Measurements from ENCODE around the gene SERPINA3. TPM values are rescaled to one million over a fixed set of nuclear protein-coding genes. Genes with fewer than 3 reads are reported as not detected.

SERPINA3 gene
- total RNA-seq, 4 donors from 2014 or later, result 71.8 to 284 (median 255) TPM

DNA sequence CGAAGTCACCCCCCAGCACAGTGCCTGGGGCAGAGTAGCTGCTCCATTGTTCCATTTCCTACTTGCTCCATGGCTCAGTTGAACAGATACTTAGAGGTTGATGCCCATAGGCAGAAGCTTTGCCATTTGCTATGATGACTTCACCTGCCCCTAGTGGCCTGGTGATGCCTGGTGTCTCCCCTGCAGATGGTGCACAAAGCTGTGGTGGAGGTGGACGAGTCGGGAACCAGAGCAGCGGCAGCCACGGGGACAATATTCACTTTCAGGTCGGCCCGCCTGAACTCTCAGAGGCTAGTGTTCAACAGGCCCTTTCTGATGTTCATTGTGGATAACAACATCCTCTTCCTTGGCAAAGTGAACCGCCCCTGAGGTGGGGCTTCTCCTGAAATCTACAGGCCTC, 20.3 kb upstream of the SERPINA3 start:
- Histone ChIP-seq H3K27me3 (peaks cover 0 to 4% (median 0%) of the 10 kb centered on the region in 4 donors), H3K9me3 (no peaks in the 10 kb centered on the region), H3K4me3 (no peak overlapping the region), H3K27ac (replicated peaks in 1 of 4) (no peak overlapping the region), H3K36me3 (no peaks in the 10 kb centered on the region), H3K4me1 (peaks cover 0 to 8% (median 0%) of the 10 kb centered on the region in 4 donors)
- no peak for DNase-seq (ENCODE audit: extremely low spot score)
- TF ChIP-seq POLR2AphosphoS5 (IDR thresholded peaks at IDR 0.05), result no peak
- TF ChIP-seq EP300 (IDR thresholded peaks at IDR 0.05), result no peak
- TF ChIP-seq CTCF (IDR thresholded peaks at IDR 0.05), result no peak
- TF ChIP-seq POLR2A (IDR thresholded peaks at IDR 0.05; ENCODE audit: low read depth), result no peak
- WGBS, result 93% methylated on average over 7 of the region's 8 CpGs
- intact Hi-C loops (cut with DNase I), result no loop called here

DNA sequence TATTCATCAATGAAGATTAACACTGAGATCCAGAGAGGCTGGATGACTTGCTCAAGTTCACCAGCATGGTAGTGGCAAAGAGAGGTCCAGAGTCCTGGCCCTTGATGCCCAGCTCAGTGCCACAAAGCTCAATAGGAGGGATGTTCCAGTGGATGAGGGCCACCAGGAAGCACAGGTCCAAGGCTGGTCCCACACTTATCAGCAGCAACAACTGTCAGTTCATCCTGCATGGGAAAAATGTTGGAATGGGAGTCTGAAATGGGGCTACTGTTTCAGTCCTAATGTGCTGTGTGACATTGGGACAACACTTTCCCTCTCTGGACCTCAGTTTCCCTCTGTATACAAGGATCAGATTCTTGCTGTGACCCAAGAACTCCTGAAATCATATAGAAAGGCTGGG, 19.7 kb upstream of the SERPINA3 start:
- Histone ChIP-seq H3K27me3 (peaks cover 0 to 4% (median 0%) of the 10 kb centered on the region in 4 donors), H3K27ac (replicated peaks in 1 of 4) (no peak overlapping the region), H3K4me1 (peaks cover 0 to 8% (median 0%) of the 10 kb centered on the region in 4 donors), H3K36me3 (no peaks in the 10 kb centered on the region), H3K9me3 (no peaks in the 10 kb centered on the region), H3K4me3 (no peak overlapping the region)
- intact Hi-C loops (cut with DNase I), result no loop called here
- TF ChIP-seq CTCF (IDR thresholded peaks at IDR 0.05) (no peak), POLR2AphosphoS5 (IDR thresholded peaks at IDR 0.05) (no peak), POLR2A (IDR thresholded peaks at IDR 0.05; ENCODE audit: low read depth) (no peak), EP300 (IDR thresholded peaks at IDR 0.05) (no peak)
- no peak for DNase-seq (ENCODE audit: extremely low spot score)

DNA sequence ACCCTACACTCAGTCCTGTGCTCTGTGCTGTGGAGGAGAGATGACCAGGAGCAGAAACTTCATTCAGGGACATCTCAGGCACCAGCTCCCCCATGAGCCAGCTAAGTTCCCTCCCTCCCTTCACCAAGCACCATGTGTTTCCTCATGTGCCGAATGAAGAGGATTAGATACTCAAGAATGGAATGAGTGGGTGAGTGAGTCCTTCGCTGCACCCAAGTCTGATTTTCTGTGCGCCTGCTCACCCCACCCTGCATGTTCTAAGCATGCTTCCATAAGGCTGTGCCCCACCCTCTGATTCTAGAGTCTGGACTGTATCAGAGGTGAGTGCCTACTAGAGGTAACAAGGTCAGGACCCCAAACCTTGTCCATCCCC, 18.8 kb upstream of the SERPINA3 start:
- no peak overlapping the region for H3K4me3 ChIP-seq
- intact Hi-C loops (cut with DNase I), result no loop called here
- DNase-seq (ENCODE audit: extremely low spot score), result no peak
- no peak overlapping the region for H3K27ac ChIP-seq (replicated peaks in 1 of 4)
- no peak for TF ChIP-seq POLR2A (IDR thresholded peaks at IDR 0.05; ENCODE audit: low read depth)
- no peak for TF ChIP-seq EP300 (IDR thresholded peaks at IDR 0.05)
- no peak for TF ChIP-seq CTCF (IDR thresholded peaks at IDR 0.05)
- no peak for TF ChIP-seq POLR2AphosphoS5 (IDR thresholded peaks at IDR 0.05)
- peaks cover 0 to 4% (median 0%) of the 10 kb centered on the region in 4 donors for H3K27me3 ChIP-seq
- peaks cover under 1 to 10% (median 5%) of the 10 kb centered on the region in 4 donors for H3K4me1 ChIP-seq
- no peaks in the 10 kb centered on the region for H3K9me3 ChIP-seq
- no peaks in the 10 kb centered on the region for H3K36me3 ChIP-seq
- WGBS, result 82% methylated on average over 3 of the region's 3 CpGs

- intact Hi-C loops (cut with DNase I), result no loop called here
- H3K9me3 ChIP-seq, result no peaks in the 10 kb centered on the region
- no peak overlapping the region for H3K27ac ChIP-seq (replicated peaks in 1 of 4)
- H3K4me1 ChIP-seq, result peaks cover 6 to 15% (median 10%) of the 10 kb centered on the region in 4 donors
- no peak overlapping the region for H3K4me3 ChIP-seq
- H3K27me3 ChIP-seq, result peaks cover 0 to 4% (median 0%) of the 10 kb centered on the region in 4 donors
- TF ChIP-seq CTCF (IDR thresholded peaks at IDR 0.05) (no peak), POLR2A (IDR thresholded peaks at IDR 0.05; ENCODE audit: low read depth) (no peak), POLR2AphosphoS5 (IDR thresholded peaks at IDR 0.05) (no peak), EP300 (IDR thresholded peaks at IDR 0.05) (no peak)
- DNase-seq (ENCODE audit: extremely low spot score), result no peak
- 73% methylated on average over 4 of the region's 4 CpGs for WGBS
- no peaks in the 10 kb centered on the region for H3K36me3 ChIP-seq
Measured at GRCh38 chr14:94593749-94594431, 18.3 kb upstream of the SERPINA3 start.

DNA sequence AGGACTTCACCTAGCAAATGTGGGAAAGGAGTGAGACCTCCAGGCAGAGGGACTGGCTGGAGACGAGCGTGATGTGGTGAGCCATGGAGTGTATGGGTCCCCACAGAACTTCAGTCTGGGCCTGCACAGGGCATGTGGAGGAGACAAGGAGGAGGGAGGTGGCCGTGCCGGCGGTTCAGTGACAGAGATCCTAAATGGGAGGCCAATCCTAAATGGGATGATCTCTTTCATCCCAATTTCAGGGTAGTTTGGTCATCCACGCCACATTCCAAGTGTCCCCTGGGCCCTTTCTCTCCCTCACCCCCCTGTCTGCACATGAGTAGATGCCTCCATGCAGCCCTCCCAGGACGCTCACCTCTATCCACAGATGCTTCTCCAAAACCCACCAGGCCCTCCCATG, 17.8 kb upstream of the SERPINA3 start:
- no peak overlapping the region for H3K4me3 ChIP-seq
- H3K27me3 ChIP-seq, result peaks cover 0 to 4% (median 0%) of the 10 kb centered on the region in 4 donors
- H3K27ac ChIP-seq (replicated peaks in 1 of 4), result no peak overlapping the region
- H3K36me3 ChIP-seq, result no peaks in the 10 kb centered on the region
- no peak for TF ChIP-seq POLR2A (IDR thresholded peaks at IDR 0.05; ENCODE audit: low read depth)
- TF ChIP-seq CTCF (IDR thresholded peaks at IDR 0.05), result no peak
- H3K4me1 ChIP-seq, result peaks cover 11 to 20% (median 16%) of the 10 kb centered on the region in 4 donors
- H3K9me3 ChIP-seq, result no peaks in the 10 kb centered on the region
- 92% methylated on average over 7 of the region's 7 CpGs for WGBS
- DNase-seq (ENCODE audit: extremely low spot score), result no peak
- intact Hi-C loops (cut with DNase I), result no loop called here
